ENCODE data around the gene RPS15. TPM values are rescaled to one million over a fixed set of nuclear protein-coding genes. Genes with fewer than 3 reads are reported as not detected.

Gene RPS15
- polyA plus RNA-seq, 1 of the 3 experiments (the other 2 are of a cell fraction), result 3,749 TPM

GRCh38 chr19:1425902-1426301, 12.3 kb upstream of the RPS15 start:
- Histone ChIP-seq H3K9me2 (no peaks in the 10 kb centered on the region), H3F3A (replicated peaks; ENCODE audit: insufficient read depth) (no peaks in the 10 kb centered on the region), H3K9ac (no peak overlapping the region), H3K9me3 (no peaks in the 10 kb centered on the region), H2AFZ (ENCODE audit: low read depth) (no peak overlapping the region), H3K4me1 (ENCODE audit: control insufficient read depth in 1 of 2, insufficient read depth in 2 of 2, low read depth in 1 of 2, low read length in 1 of 2) (no peaks in the 10 kb centered on the region; a peak in 1 of 4 replicates), H3K79me2 (ENCODE audit: insufficient read depth) (peaks cover 30% of the 10 kb centered on the region), H3K27ac (ENCODE audit: low read depth in 2 of 2, low read length in 1 of 2) (no peak overlapping the region), H3K4me2 (no peak overlapping the region), H3K27me3 (ENCODE audit: insufficient read depth) (no peaks in the 10 kb centered on the region), H4K20me1 (ENCODE audit: insufficient read depth) (peaks cover 29% of the 10 kb centered on the region; the same call in 1 of the 2 replicates), H3K36me3 (replicated peaks in 1 of 2; ENCODE audit: control insufficient read depth in 1 of 2, insufficient read depth in 2 of 2, low read length in 1 of 2) (peaks cover 7 to 88% of the 10 kb centered on the region in 2 experiments), H3K4me3 (ENCODE audit: low read depth in 2 of 2, low read length in 1 of 2) (no peak overlapping the region)
- DNase-seq, result no peak
- 94% methylated on average over 13 of the region's 14 CpGs for WGBS (ENCODE audit: low lambda C conversion rate)
- TF ChIP-seq RFX5 (IDR thresholded peaks at IDR 0.05; ENCODE audit: low read length) (no peak), MXI1 (IDR thresholded peaks at IDR 0.05; ENCODE audit: low read depth, low read length) (no peak), GATA2 (CRISPR knock-in tag; IDR thresholded peaks at IDR 0.05) (no peak)
- ChIA-PET CTCF (interaction anchor here (1.2 kb wide), 1 partner anchor 8 kb away, joined by 3 read pairs; no protein-coding TSS in a partner anchor), POLR2A (no interaction called here)

- H3K4me3 ChIP-seq (ENCODE audit: low read depth in 2 of 2, low read length in 1 of 2), result no peak overlapping the region
- peaks cover 26% of the 10 kb centered on the region; the same call in 1 of the 2 replicates for H4K20me1 ChIP-seq (ENCODE audit: insufficient read depth)
- H3K27me3 ChIP-seq (ENCODE audit: insufficient read depth), result no peaks in the 10 kb centered on the region
- H3F3A ChIP-seq (replicated peaks; ENCODE audit: insufficient read depth), result no peaks in the 10 kb centered on the region
- no peak overlapping the region for H3K9ac ChIP-seq
- H3K4me2 ChIP-seq, result no peak overlapping the region
- ChIA-PET CTCF (interaction anchor here (0.9 to 1.2 kb wide), 4 partner anchors 9 to 18 kb away, joined by 3 to 4 read pairs (median 3); no protein-coding TSS in a partner anchor), POLR2A (no interaction called here)
- WGBS (ENCODE audit: low lambda C conversion rate), result 81% methylated on average over 6 of the region's 9 CpGs
- H3K9me3 ChIP-seq, result no peaks in the 10 kb centered on the region
- TF ChIP-seq MXI1 (IDR thresholded peaks at IDR 0.05; ENCODE audit: low read depth, low read length) (no peak), GATA2 (CRISPR knock-in tag; IDR thresholded peaks at IDR 0.05) (no peak), IRF3 (IDR thresholded peaks at IDR 0.05; ENCODE audit: low read depth, low read length) (no peak), ZBTB33 (IDR thresholded peaks at IDR 0.05; ENCODE audit: borderline replicate concordance, low read depth) (no peak), USF1 (IDR thresholded peaks at IDR 0.05; ENCODE audit: borderline replicate concordance, low read depth) (no peak), USF2 (IDR thresholded peaks at IDR 0.05; ENCODE audit: borderline replicate concordance, low read depth, low read length) (no peak), TAF1 (IDR thresholded peaks at IDR 0.05; ENCODE audit: borderline replicate concordance, low read depth, low read length) (no peak), MAX (IDR thresholded peaks at IDR 0.05; ENCODE audit: low read depth) (no peak), GABPA (IDR thresholded peaks at IDR 0.05; ENCODE audit: low read depth) (no peak)
- H3K27ac ChIP-seq (ENCODE audit: low read depth in 2 of 2, low read length in 1 of 2), result no peak overlapping the region
- H3K9me2 ChIP-seq, result no peaks in the 10 kb centered on the region
- DNase-seq, result no peak
- peaks cover 24% of the 10 kb centered on the region for H3K79me2 ChIP-seq (ENCODE audit: insufficient read depth)
- no peaks in the 10 kb centered on the region; a peak in 1 of 4 replicates for H3K4me1 ChIP-seq (ENCODE audit: control insufficient read depth in 1 of 2, insufficient read depth in 2 of 2, low read depth in 1 of 2, low read length in 1 of 2)
- no peak overlapping the region for H2AFZ ChIP-seq (ENCODE audit: low read depth)
- H3K36me3 ChIP-seq (replicated peaks in 1 of 2; ENCODE audit: control insufficient read depth in 1 of 2, insufficient read depth in 2 of 2, low read length in 1 of 2), result peaks cover 7 to 82% of the 10 kb centered on the region in 2 experiments
These were observed 11.5 kb upstream of the RPS15 start for GRCh38 chr19:1426736-1427135.

Data from SK-N-SH (cell line).